ENCODE data around the gene CDC42.

CDC42 gene

GRCh38 chr1:22108339-22109105 is 56.0 kb downstream of the CDC42 start:
- no peaks in the 10 kb centered on the region for H3K27me3 ChIP-seq (replicated peaks in 2 of 5; ENCODE audit: control insufficient read depth in 4 of 5, insufficient read depth in 5 of 5, low read length in 4 of 5)
- POLR2A ChIA-PET = no interaction called here
- H3K4me3 ChIP-seq (ENCODE audit: control insufficient read depth in 1 of 7, extremely low read depth in 1 of 7, insufficient read depth in 4 of 7, low read depth in 2 of 7, low read length in 6 of 7) = no peak overlapping the region
- no peaks in the 10 kb centered on the region for H3K9me3 ChIP-seq (ENCODE audit: control extremely low read depth in 1 of 5, control insufficient read depth in 4 of 5, insufficient read depth in 2 of 5, low read depth in 1 of 5, low read length in 4 of 5)
- H3K4me1 ChIP-seq (ENCODE audit: control extremely low read depth in 1 of 4, control insufficient read depth in 4 of 4, insufficient read depth in 4 of 4, low read length in 3 of 4) = no peaks in the 10 kb centered on the region
- H3K36me3 ChIP-seq (ENCODE audit: control insufficient read depth in 4 of 4, insufficient read depth in 4 of 4, low read length in 3 of 4) = peaks cover 7 to 57% (median 29%) of the 10 kb centered on the region in 4 experiments
- DNase-seq = no peak
- 89% methylated on average over 11 of the region's 11 CpGs for WGBS (ENCODE audit: insufficient coverage)
- H3K27ac ChIP-seq (ENCODE audit: insufficient read depth in 1 of 2, low read depth in 1 of 2, low read length in 2 of 2, poor library complexity in 1 of 2, severe bottlenecking in 2 of 2) = no peak overlapping the region
- CTCF ChIA-PET = interaction anchor here (0.6 to 1.9 kb wide), 5 partner anchors 8 to 308 kb away, joined by 3 to 7 read pairs (median 3); no protein-coding TSS in a partner anchor

GRCh38 chr1:22110016-22110415 is 57.5 kb downstream of the CDC42 start:
- no peak overlapping the region for H3K4me3 ChIP-seq (ENCODE audit: control insufficient read depth in 1 of 7, extremely low read depth in 1 of 7, insufficient read depth in 4 of 7, low read depth in 2 of 7, low read length in 6 of 7)
- no CpG with 5 or more reads among the region's 3 CpGs for WGBS (ENCODE audit: insufficient coverage)
- POLR2A ChIA-PET = no interaction called here
- H3K27me3 ChIP-seq (replicated peaks in 2 of 5; ENCODE audit: control insufficient read depth in 4 of 5, insufficient read depth in 5 of 5, low read length in 4 of 5) = no peaks in the 10 kb centered on the region
- H3K4me1 ChIP-seq (ENCODE audit: control extremely low read depth in 1 of 4, control insufficient read depth in 4 of 4, insufficient read depth in 4 of 4, low read length in 3 of 4) = no peaks in the 10 kb centered on the region
- no peak for DNase-seq
- H3K36me3 ChIP-seq (ENCODE audit: control insufficient read depth in 4 of 4, insufficient read depth in 4 of 4, low read length in 3 of 4) = peaks cover 7 to 67% (median 37%) of the 10 kb centered on the region in 4 experiments
- H3K27ac ChIP-seq (ENCODE audit: insufficient read depth in 1 of 2, low read depth in 1 of 2, low read length in 2 of 2, poor library complexity in 1 of 2, severe bottlenecking in 2 of 2) = no peak overlapping the region
- CTCF ChIA-PET = interaction anchor here (1.3 to 1.7 kb wide), 3 partner anchors 12 to 307 kb away, joined by 3 to 4 read pairs (median 4); no protein-coding TSS in a partner anchor
- no peaks in the 10 kb centered on the region for H3K9me3 ChIP-seq (ENCODE audit: control extremely low read depth in 1 of 5, control insufficient read depth in 4 of 5, insufficient read depth in 2 of 5, low read depth in 1 of 5, low read length in 4 of 5)

- H3K9me3 ChIP-seq (ENCODE audit: control extremely low read depth in 1 of 5, control insufficient read depth in 4 of 5, insufficient read depth in 2 of 5, low read depth in 1 of 5, low read length in 4 of 5) = no peaks in the 10 kb centered on the region
- H3K4me3 ChIP-seq (ENCODE audit: control insufficient read depth in 1 of 7, extremely low read depth in 1 of 7, insufficient read depth in 4 of 7, low read depth in 2 of 7, low read length in 6 of 7) = no peak overlapping the region
- ChIA-PET POLR2A (no interaction called here), CTCF (interaction anchor here (0.8 to 2.5 kb wide), 6 partner anchors 13 to 305 kb away, joined by 3 to 7 read pairs (median 4); no protein-coding TSS in a partner anchor)
- peaks cover 7 to 72% (median 41%) of the 10 kb centered on the region in 4 experiments for H3K36me3 ChIP-seq (ENCODE audit: control insufficient read depth in 4 of 4, insufficient read depth in 4 of 4, low read length in 3 of 4)
- no peaks in the 10 kb centered on the region for H3K4me1 ChIP-seq (ENCODE audit: control extremely low read depth in 1 of 4, control insufficient read depth in 4 of 4, insufficient read depth in 4 of 4, low read length in 3 of 4)
- H3K27me3 ChIP-seq (replicated peaks in 2 of 5; ENCODE audit: control insufficient read depth in 4 of 5, insufficient read depth in 5 of 5, low read length in 4 of 5) = no peaks in the 10 kb centered on the region
- no peak overlapping the region for H3K27ac ChIP-seq (ENCODE audit: insufficient read depth in 1 of 2, low read depth in 1 of 2, low read length in 2 of 2, poor library complexity in 1 of 2, severe bottlenecking in 2 of 2)
- no peak for DNase-seq
- WGBS (ENCODE audit: insufficient coverage) = 100% methylated on average over 1 of the region's 1 CpG
Measured at GRCh38 chr1:22111115-22111514, 58.6 kb downstream of the CDC42 start.

- ChIA-PET CTCF (interaction anchor here (0.8 to 2.5 kb wide), 3 partner anchors 20 to 22 kb away, joined by 3 to 7 read pairs (median 5); no protein-coding TSS in a partner anchor), POLR2A (no interaction called here)
- no peak overlapping the region for H3K4me3 ChIP-seq (ENCODE audit: control insufficient read depth in 1 of 7, extremely low read depth in 1 of 7, insufficient read depth in 4 of 7, low read depth in 2 of 7, low read length in 6 of 7)
- 100% methylated on average over 3 of the region's 3 CpGs for WGBS (ENCODE audit: insufficient coverage)
- no peaks in the 10 kb centered on the region for H3K4me1 ChIP-seq (ENCODE audit: control extremely low read depth in 1 of 4, control insufficient read depth in 4 of 4, insufficient read depth in 4 of 4, low read length in 3 of 4)
- no peaks in the 10 kb centered on the region for H3K27me3 ChIP-seq (replicated peaks in 2 of 5; ENCODE audit: control insufficient read depth in 4 of 5, insufficient read depth in 5 of 5, low read length in 4 of 5)
- H3K27ac ChIP-seq (ENCODE audit: insufficient read depth in 1 of 2, low read depth in 1 of 2, low read length in 2 of 2, poor library complexity in 1 of 2, severe bottlenecking in 2 of 2) = no peak overlapping the region
- peaks cover 7 to 70% (median 40%) of the 10 kb centered on the region in 4 experiments for H3K36me3 ChIP-seq (ENCODE audit: control insufficient read depth in 4 of 4, insufficient read depth in 4 of 4, low read length in 3 of 4)
- no peak for DNase-seq
- no peaks in the 10 kb centered on the region for H3K9me3 ChIP-seq (ENCODE audit: control extremely low read depth in 1 of 5, control insufficient read depth in 4 of 5, insufficient read depth in 2 of 5, low read depth in 1 of 5, low read length in 4 of 5)
Measured at GRCh38 chr1:22111620-22112019, 59.1 kb downstream of the CDC42 start.

GRCh38 chr1:22112554-22112953 is 60.0 kb downstream of the CDC42 start:
- H3K4me3 ChIP-seq (ENCODE audit: control insufficient read depth in 1 of 7, extremely low read depth in 1 of 7, insufficient read depth in 4 of 7, low read depth in 2 of 7, low read length in 6 of 7) = no peak overlapping the region
- 100% methylated on average over 3 of the region's 3 CpGs for WGBS (ENCODE audit: insufficient coverage)
- POLR2A ChIA-PET = interaction anchor here (0.6 kb wide), 1 partner anchor 30 kb away, joined by 3 read pairs; no protein-coding TSS in a partner anchor
- H3K27ac ChIP-seq (ENCODE audit: insufficient read depth in 1 of 2, low read depth in 1 of 2, low read length in 2 of 2, poor library complexity in 1 of 2, severe bottlenecking in 2 of 2) = no peak overlapping the region
- H3K27me3 ChIP-seq (replicated peaks in 2 of 5; ENCODE audit: control insufficient read depth in 4 of 5, insufficient read depth in 5 of 5, low read length in 4 of 5) = no peaks in the 10 kb centered on the region
- CTCF ChIA-PET = interaction anchor here (0.6 to 2.5 kb wide), 5 partner anchors 16 to 302 kb away, joined by 3 to 7 read pairs (median 3); no protein-coding TSS in a partner anchor
- H3K4me1 ChIP-seq (ENCODE audit: control extremely low read depth in 1 of 4, control insufficient read depth in 4 of 4, insufficient read depth in 4 of 4, low read length in 3 of 4) = no peaks in the 10 kb centered on the region
- peaks cover 7 to 69% (median 39%) of the 10 kb centered on the region in 4 experiments for H3K36me3 ChIP-seq (ENCODE audit: control insufficient read depth in 4 of 4, insufficient read depth in 4 of 4, low read length in 3 of 4)
- DNase-seq = no peak
- H3K9me3 ChIP-seq (ENCODE audit: control extremely low read depth in 1 of 5, control insufficient read depth in 4 of 5, insufficient read depth in 2 of 5, low read depth in 1 of 5, low read length in 4 of 5) = no peaks in the 10 kb centered on the region

- Histone ChIP-seq H3K27me3 (replicated peaks in 2 of 5; ENCODE audit: control insufficient read depth in 4 of 5, insufficient read depth in 5 of 5, low read length in 4 of 5) (no peaks in the 10 kb centered on the region), H3K4me3 (ENCODE audit: control insufficient read depth in 1 of 7, extremely low read depth in 1 of 7, insufficient read depth in 4 of 7, low read depth in 2 of 7, low read length in 6 of 7) (no peak overlapping the region), H3K9me3 (ENCODE audit: control extremely low read depth in 1 of 5, control insufficient read depth in 4 of 5, insufficient read depth in 2 of 5, low read depth in 1 of 5, low read length in 4 of 5) (no peaks in the 10 kb centered on the region), H3K4me1 (ENCODE audit: control extremely low read depth in 1 of 4, control insufficient read depth in 4 of 4, insufficient read depth in 4 of 4, low read length in 3 of 4) (no peaks in the 10 kb centered on the region), H3K36me3 (ENCODE audit: control insufficient read depth in 4 of 4, insufficient read depth in 4 of 4, low read length in 3 of 4) (peaks cover 7 to 58% (median 34%) of the 10 kb centered on the region in 4 experiments), H3K27ac (ENCODE audit: insufficient read depth in 1 of 2, low read depth in 1 of 2, low read length in 2 of 2, poor library complexity in 1 of 2, severe bottlenecking in 2 of 2) (no peak overlapping the region)
- no peak for DNase-seq
- WGBS (ENCODE audit: insufficient coverage) = 91% methylated on average over 14 of the region's 18 CpGs
- ChIA-PET CTCF (interaction anchor here (0.8 to 2.6 kb wide), 3 partner anchors 9 to 302 kb away, joined by 3 to 11 read pairs (median 4); no protein-coding TSS in a partner anchor), POLR2A (no interaction called here)
Measured at GRCh38 chr1:22114083-22115012, 61.8 kb downstream of the CDC42 start.

All from common myeloid progenitor, CD34-positive (primary cell).